Tibial nerve (tissue), 4 donors: ENCODE data around the gene TSACC. TPM values are rescaled to one million over a fixed set of nuclear protein-coding genes. Genes with fewer than 3 reads are reported as not detected.

Experiments
- DNase-seq, 2 donors: peaks; one replicate each; pipeline ENCODE4 v3.0.0-alpha.2; 2019; ENCODE audit warnings: low spot score in 2 of 2
- H3K27ac ChIP-seq, 4 donors: fragments of 200-600 bp; sonication (generic) in 3 of 4; one replicate each; pipeline ENCODE4 v1.5.1; 2017 to 2019; ENCODE audit warnings: mild to moderate bottlenecking in 1 of 4
- H3K27me3 ChIP-seq, 2 donors: fragments of 200-600 bp; sonication (generic) in 1 of 2; one replicate each; pipeline versions ENCODE4 v1.5.1 to v1.6.0; 2017 to 2019
- H3K36me3 ChIP-seq, 3 donors: fragments of 200-600 bp; sonication (generic); one replicate each; pipeline ENCODE4 v1.5.1; 2018 to 2019
- H3K4me1 ChIP-seq, 4 donors: fragments of 200-600 bp; sonication (generic) in 3 of 4; one replicate each; pipeline ENCODE4 v1.5.1; 2017 to 2019
- H3K4me3 ChIP-seq, 4 donors: fragments of 200-600 bp; sonication (generic) in 3 of 4; one replicate each; pipeline ENCODE4 v1.5.1; 2017 to 2019; ENCODE audit warnings: mild to moderate bottlenecking in 1 of 4, moderate library complexity in 1 of 4
- H3K9me3 ChIP-seq, 4 donors: fragments of 200-600 bp; sonication (generic) in 3 of 4; one replicate each; pipeline ENCODE4 v1.5.1; 2017 to 2019
- EP300 ChIP-seq, 2 donors: sonication (generic); formaldehyde crosslinking; IDR thresholded peaks; one replicate each; pipeline ENCODE4 v1.6.1; 2017; ENCODE audit warnings: antibody characterized with exemption in 2 of 2, mild to moderate bottlenecking in 1 of 2
- POLR2A ChIP-seq, 2 donors: fragments of 450-650 bp; IDR thresholded peaks; one replicate each; pipeline ENCODE4 v1.6.1; 2017; ENCODE audit warnings: antibody characterized with exemption in 2 of 2, mild to moderate bottlenecking in 2 of 2, moderate library complexity in 2 of 2
- WGBS, 2 donors: methylation state at CpG; one replicate each; pipeline ENCODE4 v1.1.5; 2018; 5-methylcytosine and 5-hydroxymethylcytosine counted together
- total RNA-seq, 4 donors: library from RNA; depleted of rRNA; stranded (reverse); fragments of >200 nt; gene quantifications; one replicate each; pipeline ENCODE4 v1.1.0, GENCODE V29; 2016
- TF ChIP-seq, protein P1 (sequence below), 5 experiments: fragments of 200-600 bp in 3 of 5; fragments of 450-650 bp in 2 of 5; sonication (generic) in 3 of 5; IDR thresholded peaks; one replicate each; pipeline ENCODE4 v1.5.1; 2016 to 2019; ENCODE audit warnings: antibody characterized with exemption in 5 of 5, mild to moderate bottlenecking in 3 of 5, moderate library complexity in 2 of 5

Gene TSACC
- total RNA-seq, 4 donors from 2014 or later = not detected

- Histone ChIP-seq H3K36me3 (no peaks in the 10 kb centered on the region), H3K4me1 (peaks cover 0 to 11% (median 3%) of the 10 kb centered on the region in 4 donors), H3K27ac (no peak overlapping the region), H3K9me3 (no peaks in the 10 kb centered on the region), H3K4me3 (no peak overlapping the region), H3K27me3 (peaks cover 0 to 48% of the 10 kb centered on the region in 2 donors)
- no peak for TF ChIP-seq POLR2A (IDR thresholded peaks at IDR 0.05)
- no peak for TF ChIP-seq EP300 (IDR thresholded peaks at IDR 0.05)
- TF ChIP-seq, protein P1, sequence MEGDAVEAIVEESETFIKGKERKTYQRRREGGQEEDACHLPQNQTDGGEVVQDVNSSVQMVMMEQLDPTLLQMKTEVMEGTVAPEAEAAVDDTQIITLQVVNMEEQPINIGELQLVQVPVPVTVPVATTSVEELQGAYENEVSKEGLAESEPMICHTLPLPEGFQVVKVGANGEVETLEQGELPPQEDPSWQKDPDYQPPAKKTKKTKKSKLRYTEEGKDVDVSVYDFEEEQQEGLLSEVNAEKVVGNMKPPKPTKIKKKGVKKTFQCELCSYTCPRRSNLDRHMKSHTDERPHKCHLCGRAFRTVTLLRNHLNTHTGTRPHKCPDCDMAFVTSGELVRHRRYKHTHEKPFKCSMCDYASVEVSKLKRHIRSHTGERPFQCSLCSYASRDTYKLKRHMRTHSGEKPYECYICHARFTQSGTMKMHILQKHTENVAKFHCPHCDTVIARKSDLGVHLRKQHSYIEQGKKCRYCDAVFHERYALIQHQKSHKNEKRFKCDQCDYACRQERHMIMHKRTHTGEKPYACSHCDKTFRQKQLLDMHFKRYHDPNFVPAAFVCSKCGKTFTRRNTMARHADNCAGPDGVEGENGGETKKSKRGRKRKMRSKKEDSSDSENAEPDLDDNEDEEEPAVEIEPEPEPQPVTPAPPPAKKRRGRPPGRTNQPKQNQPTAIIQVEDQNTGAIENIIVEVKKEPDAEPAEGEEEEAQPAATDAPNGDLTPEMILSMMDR (IDR thresholded peaks at IDR 0.05) = no peak
- DNase-seq = no peak
Measured at GRCh38 chr1:156373546-156373945, 35.2 kb downstream of the TSACC start.

GRCh38 chr1:156376146-156376545, 37.8 kb downstream of the TSACC start:
- no peaks in the 10 kb centered on the region for H3K36me3 ChIP-seq
- no peaks in the 10 kb centered on the region for H3K4me1 ChIP-seq
- no peaks in the 10 kb centered on the region for H3K9me3 ChIP-seq
- H3K27me3 ChIP-seq = peaks cover 0 to 22% of the 10 kb centered on the region in 2 donors
- DNase-seq = no peak
- no peak overlapping the region for H3K27ac ChIP-seq
- no peak overlapping the region for H3K4me3 ChIP-seq
- 74 to 85% methylated on average over 2 of the region's 2 CpGs for WGBS, 2 donors
- TF ChIP-seq EP300 (IDR thresholded peaks at IDR 0.05) = no peak
- TF ChIP-seq, protein P1 (IDR thresholded peaks at IDR 0.05) = no peak
- TF ChIP-seq POLR2A (IDR thresholded peaks at IDR 0.05) = no peak

DNA sequence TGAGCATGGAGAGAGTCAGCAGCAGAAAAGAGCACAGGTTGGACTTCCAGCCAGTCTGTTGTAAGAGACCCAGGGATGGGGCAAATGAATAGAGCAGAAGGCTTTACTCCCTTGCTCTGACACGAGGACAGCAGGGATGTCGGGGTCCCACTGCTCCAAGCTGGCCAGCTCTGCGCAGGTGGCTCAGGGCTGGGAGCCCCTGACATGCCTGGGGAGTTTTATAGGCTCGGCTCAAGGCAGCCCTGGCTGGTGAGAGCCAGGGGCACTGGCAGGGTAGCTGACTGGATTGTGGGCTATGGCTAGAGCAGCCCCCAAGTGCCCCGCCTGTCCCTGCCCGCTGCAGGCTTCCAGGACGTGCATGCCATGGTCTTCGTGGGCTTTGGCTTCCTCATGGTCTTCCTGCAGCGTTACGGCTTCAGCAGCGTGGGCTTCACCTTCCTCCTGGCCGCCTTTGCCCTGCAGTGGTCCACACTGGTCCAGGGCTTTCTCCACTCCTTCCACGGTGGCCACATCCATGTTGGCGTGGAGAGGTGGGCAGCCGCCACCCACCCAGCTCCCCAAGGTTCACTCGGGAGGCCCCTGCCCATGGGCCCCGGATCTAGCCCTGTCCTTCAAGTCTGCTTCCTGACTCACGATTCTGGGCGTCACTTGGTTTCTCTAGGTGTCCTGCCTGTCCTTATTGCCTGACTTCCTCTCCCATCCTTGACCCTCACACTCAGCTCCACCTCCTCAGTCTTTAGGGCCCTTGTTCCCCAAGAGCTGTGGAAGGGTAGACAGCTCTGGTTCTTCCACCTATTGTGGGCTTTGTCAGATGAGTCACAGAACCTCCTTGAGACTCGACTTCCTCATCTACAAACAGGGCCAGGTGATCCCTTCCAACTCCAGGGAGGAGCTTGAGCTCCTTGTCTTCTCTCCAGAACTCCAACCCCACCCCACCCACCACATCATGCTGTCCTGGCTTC, 38.9 kb downstream of the TSACC start:
- Histone ChIP-seq H3K36me3 (no peaks in the 10 kb centered on the region), H3K27ac (no peak overlapping the region), H3K4me1 (no peaks in the 10 kb centered on the region), H3K27me3 (peaks cover 0 to 16% of the 10 kb centered on the region in 2 donors), H3K4me3 (no peak overlapping the region), H3K9me3 (no peaks in the 10 kb centered on the region)
- no peak for TF ChIP-seq POLR2A (IDR thresholded peaks at IDR 0.05)
- DNase-seq = no peak
- WGBS, 2 donors = 83 to 84% methylated on average over 20 of the region's 20 CpGs

DNA sequence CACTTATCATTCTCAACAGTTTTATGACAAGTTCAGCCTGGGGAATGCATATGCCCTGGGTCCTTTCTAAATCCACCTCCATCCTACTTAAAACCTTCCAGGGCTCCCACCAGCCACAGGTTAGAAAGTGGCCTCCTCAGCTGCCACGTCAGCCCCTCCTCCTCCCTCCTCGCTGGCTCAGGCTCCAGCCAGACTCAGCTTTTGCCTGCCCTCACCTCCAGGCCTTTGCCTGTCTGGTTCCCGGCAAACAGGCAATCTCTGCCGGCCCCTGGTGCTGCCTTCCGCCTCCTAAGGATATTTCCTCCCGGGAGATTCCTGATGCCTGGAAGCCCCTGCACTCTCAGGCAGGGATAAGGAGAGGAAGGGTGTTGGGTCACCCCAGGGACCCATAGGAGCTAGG, 40.2 kb downstream of the TSACC start:
- no peak for DNase-seq
- no peak overlapping the region for H3K27ac ChIP-seq
- no peaks in the 10 kb centered on the region for H3K9me3 ChIP-seq
- no peak overlapping the region for H3K4me3 ChIP-seq
- no peaks in the 10 kb centered on the region for H3K36me3 ChIP-seq
- TF ChIP-seq EP300 (IDR thresholded peaks at IDR 0.05) (no peak), POLR2A (IDR thresholded peaks at IDR 0.05) (no peak)
- TF ChIP-seq, protein P1 (IDR thresholded peaks at IDR 0.05) = no peak
- peaks cover 0 to 7% of the 10 kb centered on the region in 2 donors for H3K27me3 ChIP-seq
- H3K4me1 ChIP-seq = no peaks in the 10 kb centered on the region
- WGBS, 2 donors = 54 to 80% methylated on average over 6 of the region's 6 CpGs

GRCh38 chr1:156379420-156380165, 41.3 kb downstream of the TSACC start:
- WGBS, 2 donors = 47 to 51% methylated on average over 3 of the region's 3 CpGs
- Histone ChIP-seq H3K27ac (no peak overlapping the region), H3K4me1 (no peaks in the 10 kb centered on the region), H3K4me3 (no peak overlapping the region), H3K27me3 (no peaks in the 10 kb centered on the region), H3K36me3 (no peaks in the 10 kb centered on the region), H3K9me3 (no peaks in the 10 kb centered on the region)
- no peak for DNase-seq
- TF ChIP-seq POLR2A (IDR thresholded peaks at IDR 0.05) (no peak), EP300 (IDR thresholded peaks at IDR 0.05) (no peak)
- TF ChIP-seq, protein P1 (IDR thresholded peaks at IDR 0.05) = no peak
